B cell (primary cell): Measurements from ENCODE around the gene GRK6. TPM values are rescaled to one million over a fixed set of nuclear protein-coding genes. Genes with fewer than 3 reads are reported as not detected.

Experiments used
- ATAC-seq: fragments of 200-7000 bp; cut with Tn5 transposase; one replicate; pipeline ENCODE4 v1.10.0; 2021; ENCODE audit warnings: low read depth, mild to moderate bottlenecking, moderate number of reproducible peaks, moderate library complexity
- CTCF ChIA-PET: fragments of 350-600 bp; sonication (Branson Sonifier 250); formaldehyde crosslinking; loops from one replicate; lab custom pipeline; 2021; ENCODE audit warnings: antibody characterized with exemption, inconsistent platforms; lab: Charles Lee
- POLR2A ChIA-PET: fragments of 350-600 bp; sonication (Branson Sonifier 250); formaldehyde crosslinking; loops from one replicate; lab custom pipeline; 2021; ENCODE audit warnings: antibody characterized with exemption; lab: Charles Lee
- DNase-seq: peaks from one replicate; pipeline ENCODE4 v3.0.0; 2013
- H2AFZ ChIP-seq: 2 replicates; pipeline ENCODE4 v1.6.1; 2012; ENCODE audit warnings: mild to moderate bottlenecking, low read depth, low read length; ENCODE audit not compliant: insufficient read depth, poor library complexity, severe bottlenecking
- H3K27ac ChIP-seq, 2 donors: 1 replicate in 1 of 2; 2 replicates in 1 of 2; pipeline ENCODE4 v1.5.1; 2012 to 2013; ENCODE audit warnings: low read length in 2 of 2, mild to moderate bottlenecking in 2 of 2, moderate library complexity in 1 of 2
- H3K27me3 ChIP-seq, 4 experiments: fragments of 200-600 bp in 1 of 4; sonication (generic) in 1 of 4; replicated peaks in 1 of 4; 1 replicate in 2 of 4; 2 replicates in 2 of 4; pipeline versions ENCODE4 v1.6.1 to v1.7.0; 2013 to 2016; ENCODE audit warnings: low read length in 3 of 4, mild to moderate bottlenecking in 2 of 4, mixed read lengths in 1 of 4, moderate library complexity in 1 of 4; ENCODE audit not compliant: insufficient read depth in 4 of 4, control insufficient read depth in 3 of 4; ENCODE audit errors: control extremely low read depth in 1 of 4
- H3K36me3 ChIP-seq, 2 experiments: replicated peaks in 1 of 2; 1 replicate in 1 of 2; 2 replicates in 1 of 2; pipeline versions ENCODE4 v1.6.1 to v1.7.1; 2013; ENCODE audit warnings: low read length in 1 of 2; ENCODE audit not compliant: insufficient read depth in 2 of 2, control insufficient read depth in 1 of 2; ENCODE audit errors: control extremely low read depth in 1 of 2, extremely low read depth in 1 of 2
- H3K4me1 ChIP-seq, 2 donors: fragments of 200-600 bp in 1 of 2; sonication (generic) in 1 of 2; 1 replicate in 1 of 2; 2 replicates in 1 of 2; pipeline versions ENCODE4 v1.5.1 to v1.6.1; 2013 to 2017; ENCODE audit warnings: low read length in 2 of 2; ENCODE audit not compliant: control insufficient read depth in 2 of 2, insufficient read depth in 2 of 2
- H3K4me2 ChIP-seq: replicated peaks from 2 replicates; pipeline ENCODE3; 2012; ENCODE audit warnings: mild to moderate bottlenecking, low read depth, low read length; ENCODE audit not compliant: poor library complexity, severe bottlenecking
- H3K4me3 ChIP-seq, 5 experiments: fragments of 200-600 bp in 1 of 5; sonication (generic) in 1 of 5; 1 replicate in 3 of 5; 2 replicates in 2 of 5; pipeline versions ENCODE4 v1.5.1 to v1.7.0; 2011 to 2016; ENCODE audit warnings: low read length in 4 of 5, mild to moderate bottlenecking in 4 of 5, low read depth in 2 of 5, control low read depth in 1 of 5, moderate library complexity in 1 of 5; ENCODE audit not compliant: insufficient read depth in 1 of 5; ENCODE audit errors: control extremely low read depth in 1 of 5, extremely low read depth in 1 of 5
- H3K79me2 ChIP-seq: fragments of 200-600 bp; sonication (generic); one replicate; pipeline ENCODE4 v1.6.0; 2016; ENCODE audit warnings: low read length; ENCODE audit not compliant: control insufficient read depth, insufficient read depth
- H3K9ac ChIP-seq: fragments of 200-600 bp; sonication (generic); 2 replicates; pipeline ENCODE4 v1.6.1; 2017; ENCODE audit warnings: mild to moderate bottlenecking, low read length, moderate library complexity
- H3K9me3 ChIP-seq, 3 donors: one replicate each; pipeline versions ENCODE4 v1.6.1 to v1.7.1; 2013; ENCODE audit warnings: low read length in 2 of 3; ENCODE audit not compliant: control insufficient read depth in 2 of 3, insufficient read depth in 1 of 3; ENCODE audit errors: control extremely low read depth in 1 of 3
- H4K20me1 ChIP-seq: 2 replicates; pipeline ENCODE4 v1.6.0; 2012; ENCODE audit warnings: mild to moderate bottlenecking, low read length; ENCODE audit not compliant: insufficient read depth, control insufficient read depth, poor library complexity, severe bottlenecking
- H3K27ac Mint-ChIP-seq: one replicate; pipeline ENCODE4 v1.8.0; 2021; ENCODE audit warnings: mixed read lengths
- H3K27me3 Mint-ChIP-seq: one replicate; pipeline ENCODE4 v1.8.0; 2021; ENCODE audit warnings: mixed read lengths
- H3K4me1 Mint-ChIP-seq: one replicate; pipeline ENCODE4 v1.8.0; 2021; ENCODE audit warnings: mixed read lengths
- H3K4me3 Mint-ChIP-seq: one replicate; pipeline ENCODE4 v1.8.0; 2021; ENCODE audit warnings: mixed read lengths
- H3K9me3 Mint-ChIP-seq: one replicate; pipeline ENCODE4 v1.8.0; 2022; ENCODE audit warnings: mixed read lengths; ENCODE audit not compliant: insufficient read depth
- EZH2 ChIP-seq: IDR thresholded peaks from 2 replicates; pipeline ENCODE4 v1.6.1; 2012; ENCODE audit warnings: borderline replicate concordance, low read depth, mild to moderate bottlenecking, moderate library complexity, low read length; ENCODE audit not compliant: insufficient read depth, poor library complexity, severe bottlenecking
- WGBS: methylation state at CpG from one replicate; pipeline ENCODE4 v1.1.5; 2013; ENCODE audit warnings: missing lambda C conversion rate; ENCODE audit not compliant: insufficient coverage; 5-methylcytosine and 5-hydroxymethylcytosine counted together
- intact Hi-C: fragments of 100-400 bp; cut with micrococcal nuclease; formaldehyde crosslinking; loops from one replicate; pipeline ENCODE4 v1.10.0; 2022
- polyA plus RNA-seq: library from polyadenylated mRNA; depleted of rRNA; stranded (reverse); fragments of >200 nt; gene quantifications from 2 replicates; pipeline ENCODE4 v1.2.3, GENCODE V29; 2012
- total RNA-seq, 2 donors: library from RNA; stranded (reverse); fragments of 120-200 nt in 1 of 2; gene quantifications; 1 replicate in 1 of 2; 2 replicates in 1 of 2; pipeline versions ENCODE4 v1.2.3 to v1.2.4, GENCODE V29; 2013 to 2022
- TF ChIP-seq, protein P1 (sequence below): fragments of 200-600 bp; IDR thresholded peaks from one replicate; pipeline ENCODE4 v1.8.0; 2022; ENCODE audit warnings: antibody characterized with exemption, mild to moderate bottlenecking

GRK6 gene
- total and polyA plus RNA-seq, 2 donors (not counting 1 experiment from before 2014, with no cell fraction given) = 155 to 173 TPM

DNA sequence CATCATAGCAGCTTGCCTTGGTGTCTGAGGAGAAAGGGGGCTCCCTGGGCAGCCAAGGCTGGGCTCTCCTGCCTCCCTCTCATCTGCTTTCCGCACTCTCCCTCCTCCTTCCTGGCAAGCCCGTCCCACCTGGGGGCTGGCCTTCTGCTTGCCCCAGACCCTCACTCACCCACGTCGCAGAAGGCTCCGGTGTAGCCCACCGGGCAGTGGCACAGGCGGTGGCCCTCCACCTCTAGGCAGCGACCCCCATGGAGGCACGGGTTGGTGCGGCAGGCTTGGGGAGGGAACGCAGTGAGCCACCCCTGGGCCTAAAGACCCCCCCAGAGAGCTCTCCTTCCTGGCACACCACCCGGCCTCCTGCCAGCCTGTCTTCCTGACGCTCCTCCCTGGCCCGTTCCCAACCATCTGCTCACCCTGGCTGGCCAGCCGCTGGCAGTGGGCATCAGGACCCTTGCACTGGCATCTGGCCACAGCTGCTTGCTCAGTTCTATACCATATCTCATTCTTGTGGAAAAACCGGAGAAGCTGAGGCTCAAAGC lies 21.8 kb upstream of the GRK6 start:
- Mint-ChIP-seq H3K4me1 (peaks cover 39% of the 10 kb centered on the region), H3K9me3 (no peaks in the 10 kb centered on the region), H3K4me3 (peak overlapping the region; percentile 84), H3K27ac (peak overlapping the region; percentile 26), H3K27me3 (peaks cover 14% of the 10 kb centered on the region)
- Histone ChIP-seq H3K9me3 (peaks cover 0 to 17% (median 0%) of the 10 kb centered on the region in 3 donors), H2AFZ (peak overlapping the region; percentile 77), H3K4me2 (peak overlapping the region; percentile 96), H3K4me3 (peak overlapping the region in 4 of 5 experiments; percentile 58 to 68 (median 62)), H3K4me1 (peaks cover 38 to 50% of the 10 kb centered on the region in 2 donors), H3K9ac (peak overlapping the region; percentile 66), H3K79me2 (no peaks in the 10 kb centered on the region), H3K27me3 (peaks cover 0 to 31% (median 9%) of the 10 kb centered on the region in 4 experiments), H3K27ac (peak overlapping the region in 1 of 2 donors; percentile 2), H4K20me1 (no peaks in the 10 kb centered on the region), H3K36me3 (no peaks in the 10 kb centered on the region)
- TF ChIP-seq, protein P1, sequence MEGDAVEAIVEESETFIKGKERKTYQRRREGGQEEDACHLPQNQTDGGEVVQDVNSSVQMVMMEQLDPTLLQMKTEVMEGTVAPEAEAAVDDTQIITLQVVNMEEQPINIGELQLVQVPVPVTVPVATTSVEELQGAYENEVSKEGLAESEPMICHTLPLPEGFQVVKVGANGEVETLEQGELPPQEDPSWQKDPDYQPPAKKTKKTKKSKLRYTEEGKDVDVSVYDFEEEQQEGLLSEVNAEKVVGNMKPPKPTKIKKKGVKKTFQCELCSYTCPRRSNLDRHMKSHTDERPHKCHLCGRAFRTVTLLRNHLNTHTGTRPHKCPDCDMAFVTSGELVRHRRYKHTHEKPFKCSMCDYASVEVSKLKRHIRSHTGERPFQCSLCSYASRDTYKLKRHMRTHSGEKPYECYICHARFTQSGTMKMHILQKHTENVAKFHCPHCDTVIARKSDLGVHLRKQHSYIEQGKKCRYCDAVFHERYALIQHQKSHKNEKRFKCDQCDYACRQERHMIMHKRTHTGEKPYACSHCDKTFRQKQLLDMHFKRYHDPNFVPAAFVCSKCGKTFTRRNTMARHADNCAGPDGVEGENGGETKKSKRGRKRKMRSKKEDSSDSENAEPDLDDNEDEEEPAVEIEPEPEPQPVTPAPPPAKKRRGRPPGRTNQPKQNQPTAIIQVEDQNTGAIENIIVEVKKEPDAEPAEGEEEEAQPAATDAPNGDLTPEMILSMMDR = no peak
- no peak for TF ChIP-seq EZH2
- ChIA-PET CTCF (interaction anchor here (0.6 to 12.7 kb wide), 42 partner anchors 8 to 708 kb away, joined by 3 to 628 read pairs (median 4); partner anchors contain the start of genes DDX41, DOK3, GRK6 and PDLIM7), POLR2A (interaction anchor here (0.5 to 5.6 kb wide), 10 partner anchors 15 to 144 kb away, joined by 3 to 87 read pairs (median 10); partner anchors contain the start of genes GRK6 and LMAN2)
- ATAC-seq (no peak), DNase-seq (no peak)
- intact Hi-C loops = loop anchor here (1.0 to 10.0 kb wide), 6 partner anchors 22 to 290 kb away; partner anchors contain the start of genes B4GALT7, GRK6 and PRR7
- 59% methylated on average over 16 of the region's 16 CpGs for WGBS

DNA sequence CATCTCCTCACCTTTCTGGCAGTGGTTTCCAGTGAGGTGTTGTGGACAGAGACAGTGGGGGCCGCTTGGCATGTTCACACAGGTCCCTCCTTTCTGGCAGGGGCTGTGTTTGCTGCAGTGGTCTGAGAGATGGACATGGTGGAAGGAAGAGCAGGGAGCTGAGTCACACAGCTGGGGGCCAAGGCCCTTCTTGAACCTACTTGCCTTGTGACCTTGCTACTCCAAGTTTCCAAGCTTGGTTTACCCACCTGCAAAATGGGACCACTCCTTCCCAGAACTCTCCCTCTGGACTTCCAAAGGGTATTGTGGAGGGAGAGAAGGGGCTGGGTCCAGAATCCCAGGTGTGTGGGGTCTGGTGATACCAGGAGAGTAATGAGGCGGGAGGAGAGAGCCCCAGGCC lies 21.2 kb upstream of the GRK6 start:
- H3K27ac ChIP-seq = peak overlapping the region in 1 of 2 donors; percentile 52
- H3K36me3 ChIP-seq = no peaks in the 10 kb centered on the region
- H3K4me1 ChIP-seq = peaks cover 38 to 50% of the 10 kb centered on the region in 2 donors
- TF ChIP-seq EZH2 = no peak
- TF ChIP-seq, protein P1 = no peak
- ChIA-PET CTCF (interaction anchor here (0.9 to 12.7 kb wide), 14 partner anchors 12 to 179 kb away, joined by 3 to 628 read pairs (median 14); partner anchors contain the start of genes DOK3, GRK6 and PRR7), POLR2A (interaction anchor here (1.0 to 5.6 kb wide), 8 partner anchors 15 to 54 kb away, joined by 3 to 87 read pairs (median 16); partner anchors contain the start of genes GRK6 and LMAN2)
- Mint-ChIP-seq H3K27ac (peak overlapping the region; percentile 75), H3K9me3 (no peaks in the 10 kb centered on the region), H3K27me3 (peaks cover 14% of the 10 kb centered on the region), H3K4me1 (peaks cover 39% of the 10 kb centered on the region), H3K4me3 (peak overlapping the region; percentile 57)
- peaks cover 0 to 16% (median 0%) of the 10 kb centered on the region in 3 donors for H3K9me3 ChIP-seq
- ATAC-seq (no peak), DNase-seq (no peak)
- no peaks in the 10 kb centered on the region for H4K20me1 ChIP-seq
- peaks cover 0 to 28% (median 9%) of the 10 kb centered on the region in 4 experiments for H3K27me3 ChIP-seq
- intact Hi-C loops = loop anchor here (2.0 to 10.0 kb wide), 3 partner anchors 41 to 291 kb away; partner anchors contain the start of genes B4GALT7 and PRR7
- H3K79me2 ChIP-seq = no peaks in the 10 kb centered on the region
- peak overlapping the region; percentile 40 for H2AFZ ChIP-seq
- peak overlapping the region; percentile 96 for H3K4me2 ChIP-seq
- no peak overlapping the region for H3K9ac ChIP-seq
- peak overlapping the region in 1 of 5 experiments; percentile 9 for H3K4me3 ChIP-seq
- 83% methylated on average over 1 of the region's 2 CpGs for WGBS
